GM11168 (cell line): ENCODE data around the gene FASTK.

Experiments used
- in situ Hi-C: fragments of 300-500 bp; cut with MboI; formaldehyde crosslinking; loops from one replicate; pipeline ENCODE4 v1.12.0; 2022; ENCODE audit warnings: low sequenced_read_pairs; ENCODE audit not compliant: unreplicated experiment

FASTK gene

DNA sequence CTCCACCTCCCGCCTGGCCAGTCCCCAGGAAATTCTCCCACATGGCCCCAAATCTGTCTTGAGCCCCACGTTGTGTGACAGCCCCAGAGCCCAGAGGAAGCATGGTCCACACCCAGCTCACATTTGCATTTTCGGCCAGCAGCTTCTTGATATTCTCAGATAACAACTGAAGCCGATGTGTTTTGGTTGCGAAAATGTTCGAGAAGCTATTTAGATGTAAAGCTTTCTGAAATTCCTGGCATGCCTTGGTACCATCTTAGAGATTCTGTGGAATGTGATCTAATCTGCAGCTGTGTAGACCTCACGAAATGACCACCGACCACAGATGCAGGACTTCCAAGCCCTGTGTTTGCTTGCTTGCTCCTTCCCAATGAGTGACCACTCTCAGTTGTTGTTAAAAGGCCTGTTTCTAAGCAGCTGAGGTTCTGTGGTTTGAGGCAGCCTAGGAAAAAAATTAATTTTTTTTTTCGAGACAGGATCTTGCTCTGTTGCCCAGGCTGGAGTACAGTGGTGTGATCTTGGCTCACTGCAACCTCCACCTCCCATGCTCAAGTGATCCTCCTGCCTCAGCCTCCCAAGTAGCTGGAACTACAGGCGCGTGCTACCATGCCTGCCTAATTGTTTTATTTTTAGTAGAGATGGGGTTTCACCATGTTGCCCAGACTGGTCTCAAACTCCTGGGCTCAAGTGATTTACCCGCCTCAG, 12.4 kb downstream of the FASTK start:
- in situ Hi-C loops, result no loop called here

DNA sequence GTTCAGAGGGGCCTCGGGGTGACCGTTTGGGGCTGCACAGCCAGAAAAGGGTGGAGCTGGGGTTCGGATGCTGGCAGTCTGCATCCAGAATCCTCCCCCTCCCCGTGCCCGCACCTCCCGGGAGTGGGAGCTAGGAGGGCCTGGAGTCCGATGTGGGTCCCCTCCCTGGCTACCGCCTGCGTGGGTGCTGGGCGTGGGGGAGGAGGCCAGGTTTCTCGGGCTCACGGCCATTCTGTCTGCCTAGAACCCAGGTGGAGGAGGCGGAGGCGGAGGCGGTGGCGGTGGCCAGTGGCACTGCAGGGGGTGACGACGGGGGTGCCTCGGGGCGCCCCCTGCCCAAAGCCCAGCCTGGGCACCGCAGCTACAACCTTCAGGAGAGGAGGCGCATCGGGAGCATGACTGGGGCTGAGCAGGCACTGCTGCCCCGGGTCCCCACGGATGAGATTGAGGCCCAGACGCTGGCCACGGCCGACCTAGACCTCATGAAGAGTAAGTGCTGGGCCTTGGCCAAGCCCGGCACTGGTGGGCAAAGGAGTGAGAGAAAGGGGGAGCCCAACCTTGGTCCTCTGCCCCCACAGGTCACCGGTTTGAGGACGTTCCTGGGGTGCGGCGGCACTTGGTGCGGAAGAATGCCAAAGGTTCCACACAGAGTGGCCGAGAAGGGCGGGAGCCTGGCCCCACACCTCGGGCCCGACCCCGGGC, 14.2 kb downstream of the FASTK start:
- in situ Hi-C loops, result no loop called here

DNA sequence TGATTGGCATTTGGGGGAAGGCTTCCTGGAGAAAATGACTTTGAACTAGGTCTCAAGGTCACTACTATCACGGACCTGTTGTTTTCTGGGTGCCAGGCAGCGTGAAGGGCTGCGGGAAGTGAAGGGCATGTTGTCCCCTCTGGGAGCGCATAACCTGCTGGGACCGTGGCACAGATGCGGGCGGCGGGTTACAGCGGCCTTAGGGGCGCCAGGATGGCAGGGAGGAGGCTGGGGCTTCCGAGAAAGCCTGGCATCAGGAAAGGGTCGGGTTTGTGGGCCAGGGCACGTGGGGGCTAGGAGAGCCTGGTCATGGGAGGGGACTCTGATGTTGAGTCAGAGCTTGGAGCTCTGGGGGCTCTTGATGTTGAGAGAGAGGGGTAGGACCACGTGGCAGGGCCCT, 15.1 kb downstream of the FASTK start:
- in situ Hi-C loops, result no loop called here

DNA sequence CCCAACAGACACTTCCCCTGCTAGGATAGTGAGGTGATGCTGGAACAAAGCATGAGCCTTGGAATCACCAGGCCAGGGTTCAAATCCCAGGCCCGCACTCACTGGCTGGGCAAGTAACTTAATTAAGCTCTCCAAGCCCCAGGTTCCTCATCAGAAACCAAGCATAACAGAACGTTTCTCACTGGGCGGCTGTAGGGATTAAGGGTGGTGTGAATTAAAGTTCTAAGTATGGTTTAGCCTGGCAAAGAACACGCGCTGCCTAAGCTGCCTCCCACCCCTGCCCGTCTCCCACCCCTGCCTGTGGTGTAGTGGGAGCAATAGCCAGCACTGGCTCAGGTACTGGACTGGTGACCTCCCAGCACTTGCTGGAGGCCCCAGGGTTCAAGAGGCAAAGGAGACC, 15.6 kb downstream of the FASTK start:
- in situ Hi-C loops, result no loop called here

DNA sequence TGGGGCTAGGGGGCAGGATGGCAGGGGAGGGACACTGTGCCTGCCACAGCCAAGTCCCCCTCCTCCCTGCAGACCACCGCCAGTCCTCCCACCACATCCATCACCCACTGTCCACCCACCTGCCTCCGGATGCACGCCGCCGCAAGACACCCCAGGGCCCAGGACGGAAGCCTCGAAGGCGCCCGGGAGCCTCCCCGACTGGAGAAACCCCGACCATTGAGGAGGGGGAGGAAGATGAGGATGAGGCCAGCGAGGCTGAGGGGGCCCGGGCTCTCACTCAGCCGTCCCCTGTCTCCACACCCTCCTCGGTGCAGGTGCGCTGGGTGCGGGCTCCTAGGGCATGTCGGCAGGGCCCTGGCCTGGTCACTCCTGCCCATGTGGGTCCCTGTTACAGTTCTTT, 16.2 kb downstream of the FASTK start:
- in situ Hi-C loops, result no loop called here

DNA sequence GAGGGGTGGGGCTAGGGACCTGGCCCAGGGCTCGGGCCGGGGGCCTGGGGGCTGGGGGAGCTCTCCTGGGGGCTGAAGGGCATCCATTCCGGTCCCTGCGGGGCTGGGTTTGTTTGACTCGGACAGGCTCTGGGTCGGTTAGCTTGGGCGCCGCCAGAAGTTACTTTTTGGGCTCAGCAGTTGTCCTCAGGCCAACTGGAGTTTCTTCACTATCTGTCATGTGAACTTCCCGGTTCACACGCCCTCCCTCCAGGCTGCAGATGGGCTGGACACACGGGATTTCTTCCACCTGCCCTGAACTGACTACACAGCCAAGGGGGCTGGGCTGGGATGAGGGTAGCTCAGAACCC, 17.4 kb downstream of the FASTK start:
- in situ Hi-C loops, result no loop called here

DNA sequence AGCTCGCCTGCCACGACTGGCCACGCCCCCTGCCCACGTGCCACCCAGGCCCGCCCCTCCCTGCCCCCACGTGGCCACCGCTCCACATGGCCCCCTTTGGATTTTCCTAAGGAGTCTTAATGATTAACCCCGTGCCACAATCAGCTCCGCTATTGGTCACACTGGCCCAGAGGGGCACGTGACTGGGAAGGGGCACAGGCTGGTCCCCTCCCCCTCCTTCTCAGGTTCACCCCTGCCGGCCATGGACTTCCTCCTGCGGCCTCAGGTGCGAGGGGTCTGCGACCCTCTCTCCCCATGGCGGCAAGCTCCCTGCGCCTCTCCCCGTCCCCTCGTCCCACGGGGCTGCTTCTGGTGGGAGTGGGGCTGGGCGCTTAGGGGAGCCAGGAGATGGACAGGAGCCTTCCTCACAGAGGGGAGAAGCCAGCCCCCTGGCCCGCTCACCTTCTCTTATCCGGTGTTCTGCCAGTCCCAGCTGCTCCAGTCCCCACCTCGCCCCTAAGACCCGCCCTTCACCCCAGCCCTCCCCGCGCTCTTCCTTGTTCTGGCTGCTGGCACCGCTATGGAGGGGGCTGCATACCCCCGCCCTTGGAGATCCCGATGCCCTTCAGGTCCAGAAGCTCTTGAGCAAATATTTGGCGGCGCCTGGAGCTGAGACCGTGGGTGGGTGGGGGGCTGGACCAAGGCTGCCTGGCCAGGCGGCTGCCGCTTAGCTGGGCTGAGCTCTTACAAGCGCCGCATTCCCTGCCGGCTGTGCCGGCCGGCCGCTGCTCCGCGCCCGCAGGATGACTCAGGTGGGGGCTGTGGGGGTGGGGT, 18.0 kb downstream of the FASTK start:
- in situ Hi-C loops, result no loop called here

DNA sequence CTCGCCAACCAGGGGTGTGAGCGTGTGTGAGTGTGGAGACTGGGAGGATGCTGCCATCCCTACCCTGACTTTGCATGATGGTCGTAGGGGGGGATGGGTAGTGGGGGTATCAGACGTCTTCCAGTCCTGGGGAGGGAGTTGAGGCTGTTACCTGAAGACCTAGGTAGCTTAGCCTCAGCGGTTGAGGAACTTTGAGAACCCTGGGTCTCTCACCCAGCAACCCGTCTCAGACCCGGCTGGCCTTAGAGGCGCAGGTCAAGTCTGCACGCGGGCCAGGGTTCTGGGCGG, 18.6 kb downstream of the FASTK start:
- in situ Hi-C loops, result no loop called here

DNA sequence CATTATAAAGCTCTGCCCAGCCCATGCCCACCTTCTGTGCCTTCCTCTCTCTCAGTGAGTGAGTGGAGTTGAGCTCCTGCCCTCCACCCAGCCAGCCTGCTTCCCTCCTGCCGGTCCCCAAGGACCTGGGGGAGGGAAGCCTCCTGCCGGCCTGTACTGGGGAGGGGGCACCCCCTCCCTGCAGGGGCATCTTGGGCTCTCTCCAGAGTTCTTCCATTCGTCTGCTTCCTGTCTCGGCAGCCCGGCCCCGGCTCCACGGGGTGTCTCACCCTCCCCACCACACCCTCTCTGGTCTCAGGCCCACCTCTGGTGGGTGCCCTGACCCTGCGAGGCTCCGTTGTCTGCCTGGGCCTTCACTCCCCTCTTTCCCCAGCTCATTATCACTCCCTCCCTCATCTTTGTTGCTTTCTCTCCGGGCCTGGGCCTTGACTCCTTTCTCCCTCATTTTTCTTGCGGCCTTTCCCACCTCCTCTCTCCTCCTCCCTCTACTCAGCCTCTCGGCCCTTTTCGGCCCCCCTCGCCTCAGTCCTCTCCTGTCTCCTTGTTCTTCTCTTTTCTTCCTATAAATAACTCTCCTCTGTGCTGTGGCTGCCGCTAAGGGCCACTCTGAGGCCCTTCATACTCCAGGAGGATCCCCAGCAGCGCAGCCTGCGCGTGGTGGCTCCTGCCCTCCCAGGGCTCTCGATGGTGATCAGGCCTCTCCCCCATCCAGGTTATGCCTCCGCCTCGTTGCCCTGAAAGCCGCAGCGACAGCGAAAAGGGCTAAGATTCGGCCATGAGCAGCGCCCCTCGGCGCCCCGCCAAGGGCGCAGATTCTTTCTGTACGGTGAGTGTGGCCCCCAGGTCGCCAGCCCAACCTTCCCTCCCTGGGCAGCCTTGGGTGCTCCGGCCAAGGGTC, 19.1 kb downstream of the FASTK start:
- in situ Hi-C loops, result no loop called here

DNA sequence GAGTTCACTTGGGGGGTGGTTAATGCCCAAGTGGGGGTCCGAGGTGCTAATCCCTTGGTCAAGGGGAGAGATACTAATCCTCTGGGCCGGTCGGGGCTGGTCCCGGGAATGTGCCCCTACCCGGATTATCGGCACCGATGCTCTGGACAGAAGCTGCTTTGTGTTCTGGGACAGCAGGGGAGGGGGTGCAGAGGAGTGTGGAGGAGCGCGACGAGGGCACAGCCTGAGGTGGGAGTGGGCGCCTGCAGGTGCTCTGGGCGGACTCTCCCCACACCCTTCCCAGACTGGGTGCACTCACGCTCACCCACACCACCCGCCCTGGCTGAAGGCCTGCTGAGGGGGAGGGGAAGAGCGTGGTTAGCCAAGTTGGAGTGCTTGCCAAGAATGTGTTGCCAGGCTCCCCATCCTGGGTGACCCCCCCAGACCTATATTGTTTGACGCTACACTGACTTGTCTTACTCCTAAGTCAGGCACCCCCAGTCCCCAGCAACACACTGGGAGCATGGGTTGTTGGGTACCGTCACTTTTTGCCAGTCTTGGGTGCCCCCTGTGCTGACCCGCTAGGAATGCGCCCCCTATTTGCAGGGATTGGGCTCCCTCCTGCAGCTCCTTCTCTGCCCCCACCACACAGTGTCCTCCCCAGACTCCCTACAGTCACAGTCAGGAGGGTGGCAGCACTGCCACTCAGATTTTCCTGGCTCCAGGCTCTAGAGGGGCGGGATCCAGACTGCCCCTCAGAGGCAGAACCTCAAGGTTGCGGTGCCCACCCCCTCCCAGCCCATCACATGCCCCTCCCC, 20.0 kb downstream of the FASTK start:
- in situ Hi-C loops, result no loop called here

DNA sequence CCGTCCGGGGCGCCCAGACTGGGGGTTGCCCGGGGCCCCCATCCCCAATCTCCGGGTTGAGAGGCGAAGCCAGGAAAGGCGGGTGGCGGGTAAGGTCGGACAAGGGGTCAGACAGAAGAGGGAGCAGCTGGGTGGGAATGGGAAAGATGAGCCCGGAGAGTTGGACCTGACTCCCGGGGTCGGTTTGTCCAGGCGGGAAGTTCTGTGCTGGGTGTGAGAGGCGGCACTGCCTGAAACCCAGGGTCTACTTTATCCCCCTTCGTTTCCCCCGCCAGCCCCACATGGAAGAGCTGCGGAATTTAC, 20.5 kb downstream of the FASTK start:
- in situ Hi-C loops, result no loop called here

DNA sequence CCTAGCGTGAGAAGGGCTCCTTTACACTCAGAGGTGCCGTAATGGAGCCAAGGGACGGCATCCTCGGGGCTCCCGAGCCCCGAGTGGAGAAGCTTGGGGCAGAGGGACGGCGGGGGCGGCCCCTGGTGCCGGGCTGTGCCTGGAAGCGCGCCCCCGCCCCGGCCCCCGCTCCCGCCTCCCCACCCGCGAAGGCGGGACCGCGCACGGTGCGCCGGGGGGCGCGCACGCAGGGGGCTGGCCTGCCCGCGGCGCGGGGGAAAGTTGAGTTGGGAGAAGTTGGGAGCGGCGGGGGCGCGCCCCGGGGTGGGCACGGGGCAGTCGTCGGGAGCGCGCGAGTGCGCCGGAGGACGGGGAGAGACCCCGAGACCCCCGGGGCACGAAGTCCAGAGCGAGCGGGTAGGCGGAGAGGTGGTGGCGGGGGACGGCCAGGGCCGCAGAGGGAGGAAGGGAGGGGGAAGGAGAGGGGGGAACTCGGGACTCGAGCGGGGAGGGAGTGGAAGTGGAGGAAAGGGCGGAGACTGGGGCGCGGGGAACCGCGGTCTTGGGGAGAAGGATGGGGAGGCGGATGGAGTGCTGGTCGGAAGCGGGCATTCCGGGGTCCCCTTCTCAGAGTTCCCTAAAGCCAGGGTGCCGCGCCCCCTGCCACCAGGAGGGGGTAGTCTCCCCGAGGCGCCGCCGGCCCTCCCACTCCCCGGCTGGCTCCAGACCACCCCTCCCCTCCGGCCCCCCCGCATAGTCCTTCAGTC, 21.1 kb downstream of the FASTK start, which contains the start of gene SLC4A2:
Gene SLC4A2, plus strand, starts transcription at position 223 of the 746 bp plus-strand sequence. CDS start 2,399 bp downstream, outside the sequence.
- in situ Hi-C loops, result no loop called here

DNA sequence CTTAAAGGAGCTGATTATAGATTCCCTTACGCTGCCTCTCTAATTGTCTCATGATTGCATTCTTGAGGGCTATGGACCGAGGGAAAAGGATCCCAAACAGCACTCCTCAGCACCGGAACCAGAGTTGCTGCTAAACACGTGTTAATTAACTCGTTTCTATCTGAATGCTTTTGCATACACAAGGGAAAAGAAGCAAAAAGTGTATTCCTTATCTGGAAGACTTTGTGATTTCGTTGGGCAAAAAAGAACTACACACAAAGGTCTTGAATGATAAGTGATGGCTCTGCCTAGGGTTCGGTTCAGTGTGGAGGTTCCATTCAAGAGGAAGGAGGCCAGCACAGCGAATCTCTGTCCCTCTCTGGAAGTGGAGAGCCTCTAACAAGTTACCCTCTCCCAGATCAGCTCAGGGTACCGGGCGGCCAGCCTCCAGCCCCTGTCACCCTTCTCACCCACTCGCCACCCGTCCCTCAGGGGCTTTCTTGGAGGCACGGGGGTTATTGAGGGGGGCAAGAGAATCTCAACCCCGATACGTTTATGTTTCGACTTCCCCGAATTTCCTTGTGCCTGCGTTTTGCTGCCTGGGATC, 21.7 kb downstream of the FASTK start:
- in situ Hi-C loops, result no loop called here

DNA sequence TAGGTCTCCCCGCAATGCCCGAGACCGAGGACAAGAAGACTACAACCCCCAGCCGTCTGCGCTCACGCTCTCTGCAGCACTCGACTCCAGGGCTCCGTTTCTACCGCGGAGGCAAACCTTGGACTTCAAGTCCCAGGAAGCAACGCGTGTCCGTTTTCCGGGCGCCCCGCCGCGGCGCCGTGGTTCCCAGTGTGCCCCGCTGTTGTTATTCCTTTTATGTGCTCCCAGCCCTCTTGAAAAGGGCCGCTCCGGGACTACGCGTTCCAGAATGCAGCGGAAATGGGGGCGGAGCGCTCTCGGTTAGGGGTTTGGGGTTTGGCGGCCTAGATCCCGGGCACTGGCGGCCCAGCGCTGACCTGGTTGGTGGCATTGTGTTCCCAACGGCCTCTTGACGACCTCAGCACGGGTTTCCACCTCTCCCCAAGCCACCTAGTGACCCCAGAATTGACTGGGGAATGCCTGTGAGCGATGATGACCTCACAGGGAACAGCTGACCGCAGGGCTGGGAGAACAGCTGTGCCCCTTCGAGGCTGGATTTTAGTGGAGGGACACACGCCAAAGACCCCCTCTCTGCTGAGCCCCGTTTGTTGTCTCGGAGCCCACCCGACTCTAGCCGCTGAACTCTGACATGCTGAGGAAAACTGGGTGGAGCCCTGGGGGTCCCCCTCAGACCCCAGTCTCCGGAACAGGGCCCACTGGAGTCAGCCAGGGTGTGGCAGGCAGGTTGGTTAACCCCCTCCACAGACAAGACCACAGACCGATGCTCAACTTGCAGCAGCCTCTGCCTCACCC, 22.4 kb downstream of the FASTK start:
- in situ Hi-C loops, result no loop called here

DNA sequence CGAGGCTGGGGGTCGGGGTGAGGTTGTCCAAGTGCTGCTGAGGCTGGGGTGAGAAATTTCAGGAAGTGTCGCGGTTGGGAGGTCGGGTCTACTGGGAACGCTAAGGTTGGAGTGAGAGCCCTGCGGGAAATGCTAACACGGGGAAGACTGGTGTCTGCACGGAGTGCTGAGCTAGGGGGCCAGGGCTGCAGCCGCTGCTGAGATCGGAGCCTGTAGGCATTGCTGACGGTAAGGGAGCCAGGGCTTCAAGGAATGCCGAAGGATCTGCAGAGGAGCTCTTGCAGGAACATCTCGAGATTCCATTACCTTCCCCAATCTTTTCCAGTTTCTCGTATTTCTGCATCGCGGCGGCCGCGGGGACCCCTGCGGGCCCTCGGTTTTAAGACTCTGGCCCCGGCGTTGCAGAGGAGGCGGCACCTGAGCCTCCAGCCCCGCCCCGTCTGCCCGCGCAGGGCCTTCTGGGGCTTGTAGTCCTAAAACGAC, 23.1 kb downstream of the FASTK start, which contains the start of gene CDK5:
Gene CDK5, minus strand, starts transcription at position 392 of the 483 bp plus-strand sequence. Its CDS starts 49 bp downstream, at position 343.
- in situ Hi-C loops, result no loop called here

DNA sequence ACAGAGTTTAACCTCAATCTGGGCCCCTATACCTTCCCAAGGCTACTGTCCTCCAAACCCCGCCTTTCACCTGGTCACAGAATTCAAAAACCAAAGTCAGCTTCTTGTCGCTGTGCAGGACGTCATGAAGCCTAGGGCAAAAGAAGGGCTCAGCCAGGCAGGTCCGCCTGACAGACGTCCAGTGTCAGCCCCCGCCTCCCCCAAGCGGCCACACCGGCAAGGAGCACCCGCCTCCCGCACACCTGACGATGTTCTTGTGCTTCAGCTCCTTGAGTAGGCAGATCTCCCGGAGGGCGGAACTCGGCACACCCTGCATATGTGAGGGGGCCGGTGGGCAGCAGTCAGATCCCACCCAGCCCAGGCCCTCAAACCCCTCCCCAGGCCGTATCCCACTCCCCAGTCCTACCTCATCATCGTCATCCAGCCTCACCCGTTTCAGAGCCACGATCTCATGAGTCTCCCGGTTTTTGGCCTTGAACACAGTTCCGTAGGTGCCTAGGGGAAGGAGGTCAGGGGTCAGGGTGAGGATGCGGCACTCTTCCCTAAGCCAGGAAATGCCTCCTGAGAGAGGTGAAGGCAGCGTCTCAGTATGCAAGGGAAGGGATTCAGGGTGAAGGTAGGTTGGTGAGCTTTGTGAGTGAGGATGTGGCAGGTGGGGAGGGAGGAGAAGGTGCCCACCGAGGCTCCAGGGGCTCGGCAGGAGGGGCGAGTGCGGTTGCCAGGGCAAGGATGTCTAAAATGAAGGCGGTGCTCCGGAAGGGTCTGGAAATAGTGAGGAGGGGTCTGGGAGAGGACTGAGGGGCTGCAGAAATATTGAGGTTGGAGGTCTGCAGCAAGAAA, 23.7 kb downstream of the FASTK start:
- in situ Hi-C loops, result no loop called here

DNA sequence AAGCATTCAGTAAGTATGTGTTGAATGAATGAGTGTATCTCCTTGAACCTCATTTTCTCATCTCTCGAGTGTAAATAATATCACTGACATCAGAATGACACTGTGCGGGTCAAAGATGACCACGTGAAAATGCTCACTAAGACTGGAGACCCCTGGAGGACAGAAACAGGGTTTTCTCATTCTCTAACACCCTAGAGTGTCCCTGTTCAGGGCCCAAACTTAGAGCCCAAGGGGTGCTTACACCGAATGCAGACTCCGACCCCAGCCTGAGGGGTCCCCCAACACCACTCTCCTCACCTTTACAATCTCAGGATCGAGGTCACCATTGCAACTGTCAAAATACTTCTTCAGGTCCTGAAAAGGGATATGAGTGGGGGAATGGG, 24.3 kb downstream of the FASTK start:
- in situ Hi-C loops, result no loop called here
